Muscle of leg (tissue), 9 donors: ENCODE measurements around the gene CCIN. TPM values are rescaled to one million over a fixed set of nuclear protein-coding genes. Genes with fewer than 3 reads are reported as not detected.

Source experiments
- polyA plus RNA-seq, 8 donors: library from polyadenylated mRNA; unstranded; fragments of 120-200 nt; gene quantifications; one replicate each; pipeline versions ENCODE4 v1.2.1 to v1.2.3, GENCODE V29; 2013; ENCODE audit warnings: inconsistent platforms in 1 of 8, low replicate concordance in 1 of 8; ENCODE audit not compliant: insufficient read length in 8 of 8, insufficient read depth in 1 of 8
- total RNA-seq: library from RNA; stranded (reverse); fragments of 120-200 nt; gene quantifications from one replicate; pipeline ENCODE4 v1.2.4, GENCODE V29; 2013

CCIN gene
- total and polyA plus RNA-seq, 9 donors: 0.45 to 1.5 (median 0.87) TPM

Other genes with a start within 250 kb of the CCIN start
- gene OR2S2, start 211.2 kb upstream of the CCIN start, total RNA-seq: not detected
- under 1 TPM in 1 of 8 donors, not detected in 7; 0.11 TPM for gene OR2S2, start 211.2 kb upstream of the CCIN start, polyA plus RNA-seq
- 15.3 TPM for gene RECK, start 132.5 kb upstream of the CCIN start, total RNA-seq
- 10 to 100 TPM; 18.9 to 45.7 (median 26.7) TPM for gene RECK, start 132.5 kb upstream of the CCIN start, polyA plus RNA-seq
- 61.4 TPM for gene GLIPR2, start 32.7 kb upstream of the CCIN start, total RNA-seq
- 100 to 1,000 TPM; 117 to 159 (median 129) TPM for gene GLIPR2, start 32.7 kb upstream of the CCIN start, polyA plus RNA-seq
- 130 TPM for gene CLTA, start 21.5 kb downstream of the CCIN start, total RNA-seq
- 100 to 1,000 TPM; 112 to 156 (median 132) TPM for gene CLTA, start 21.5 kb downstream of the CCIN start, polyA plus RNA-seq
- gene GNE, start 89.1 kb downstream of the CCIN start, total RNA-seq: 13.9 TPM
- 10 to 100 TPM; 10.4 to 17.8 (median 14.5) TPM for gene GNE, start 89.1 kb downstream of the CCIN start, polyA plus RNA-seq
- gene RNF38, start 230.9 kb downstream of the CCIN start, total RNA-seq: 12.1 TPM
- gene RNF38, start 230.9 kb downstream of the CCIN start, polyA plus RNA-seq: 10 to 100 TPM; 17.7 to 25.5 (median 23.0) TPM